ENCODE results near the gene TRIM31.

GRCh38 chr6:30061858-30062458 is 50.9 kb downstream of the TRIM31 start:
- no peak for TF ChIP-seq CTCF (optimal IDR thresholded peaks at IDR 0.05 in 1 of 3, IDR thresholded peaks at IDR 0.05 in 1 of 3, conservative IDR thresholded peaks at IDR 0.05 in 1 of 3; ENCODE audit: extremely low read depth in 1 of 3, insufficient read depth in 2 of 3, low read length in 3 of 3)
- no peak for TF ChIP-seq EZH2 (IDR thresholded peaks at IDR 0.05; ENCODE audit: low read length)

Data from keratinocyte (primary cell).